Loucy (cell line): ENCODE data around the gene GSDME.

Source experiments
- H2AFZ ChIP-seq: fragments of 200-600 bp; sonication (generic); 2 replicates; pipeline ENCODE4 v1.6.0; 2016; ENCODE audit warnings: antibody characterized with exemption, mild to moderate bottlenecking, low read length, moderate library complexity
- H3F3A ChIP-seq: fragments of 200-600 bp; 2 replicates; pipeline ENCODE4 v1.6.0; 2016; ENCODE audit warnings: antibody characterized with exemption, low read depth, mild to moderate bottlenecking
- H3K27me3 ChIP-seq: fragments of 200-600 bp; sonication (generic); 2 replicates; pipeline ENCODE4 v1.6.1; 2014; ENCODE audit warnings: low read length, mild to moderate bottlenecking; ENCODE audit not compliant: insufficient read depth, poor library complexity, severe bottlenecking
- H3K36me3 ChIP-seq: fragments of 200-600 bp; sonication (generic); 2 replicates; pipeline ENCODE4 v1.6.1; 2016; ENCODE audit warnings: low read length; ENCODE audit not compliant: insufficient read depth
- H3K4me1 ChIP-seq: fragments of 200-600 bp; sonication (generic); 2 replicates; pipeline ENCODE4 v1.5.1; 2014; ENCODE audit warnings: low read length, mild to moderate bottlenecking; ENCODE audit not compliant: insufficient read depth, poor library complexity, severe bottlenecking
- H3K4me2 ChIP-seq: fragments of 200-600 bp; sonication (generic); 2 replicates; pipeline ENCODE4 v1.6.0; 2014; ENCODE audit warnings: antibody characterized with exemption, low read length, low read depth, mild to moderate bottlenecking; ENCODE audit not compliant: poor library complexity, severe bottlenecking
- H3K4me3 ChIP-seq: fragments of 200-600 bp; sonication (generic); 2 replicates; pipeline ENCODE4 v1.5.1; 2014; ENCODE audit warnings: low read length, mild to moderate bottlenecking, mixed read lengths; ENCODE audit not compliant: poor library complexity, severe bottlenecking
- H3K79me2 ChIP-seq: fragments of 200-600 bp; sonication (generic); 2 replicates; pipeline ENCODE4 v1.6.1; 2014; ENCODE audit warnings: low read length; ENCODE audit not compliant: insufficient read depth
- H3K9ac ChIP-seq: fragments of 200-600 bp; sonication (generic); 2 replicates; pipeline ENCODE4 v1.6.0; 2014; ENCODE audit warnings: mild to moderate bottlenecking, low read depth, low read length, moderate library complexity; ENCODE audit not compliant: poor library complexity, severe bottlenecking
- H3K9me2 ChIP-seq: fragments of 200-600 bp; sonication (generic); replicated peaks from 2 replicates; pipeline ENCODE4 v1.6.1; 2016; ENCODE audit warnings: low read depth, low read length, mixed read lengths
- H3K9me3 ChIP-seq: fragments of 200-600 bp; sonication (generic); 2 replicates; pipeline ENCODE4 v1.6.1; 2014; ENCODE audit warnings: mild to moderate bottlenecking, antibody characterized with exemption, low read length, low read depth; ENCODE audit not compliant: insufficient read depth
- H4K20me1 ChIP-seq: fragments of 200-600 bp; sonication (generic); 2 replicates; pipeline ENCODE4 v1.6.0; 2014; ENCODE audit warnings: antibody characterized with exemption, low read length, mild to moderate bottlenecking; ENCODE audit not compliant: insufficient read depth, poor library complexity, severe bottlenecking
- EZH2phosphoT487 ChIP-seq: fragments of 200-600 bp; IDR thresholded peaks from 2 replicates; pipeline ENCODE4 v1.6.1; 2018; ENCODE audit warnings: antibody characterized with exemption, mild to moderate bottlenecking, moderate library complexity, borderline replicate concordance
- TF ChIP-seq, protein P1 (sequence below): fragments of 200-600 bp; sonication (generic); conservative IDR thresholded peaks from 2 replicates; pipeline ENCODE4 v1.5.1; 2014; ENCODE audit warnings: mild to moderate bottlenecking, antibody characterized with exemption, low read length

Gene GSDME

DNA sequence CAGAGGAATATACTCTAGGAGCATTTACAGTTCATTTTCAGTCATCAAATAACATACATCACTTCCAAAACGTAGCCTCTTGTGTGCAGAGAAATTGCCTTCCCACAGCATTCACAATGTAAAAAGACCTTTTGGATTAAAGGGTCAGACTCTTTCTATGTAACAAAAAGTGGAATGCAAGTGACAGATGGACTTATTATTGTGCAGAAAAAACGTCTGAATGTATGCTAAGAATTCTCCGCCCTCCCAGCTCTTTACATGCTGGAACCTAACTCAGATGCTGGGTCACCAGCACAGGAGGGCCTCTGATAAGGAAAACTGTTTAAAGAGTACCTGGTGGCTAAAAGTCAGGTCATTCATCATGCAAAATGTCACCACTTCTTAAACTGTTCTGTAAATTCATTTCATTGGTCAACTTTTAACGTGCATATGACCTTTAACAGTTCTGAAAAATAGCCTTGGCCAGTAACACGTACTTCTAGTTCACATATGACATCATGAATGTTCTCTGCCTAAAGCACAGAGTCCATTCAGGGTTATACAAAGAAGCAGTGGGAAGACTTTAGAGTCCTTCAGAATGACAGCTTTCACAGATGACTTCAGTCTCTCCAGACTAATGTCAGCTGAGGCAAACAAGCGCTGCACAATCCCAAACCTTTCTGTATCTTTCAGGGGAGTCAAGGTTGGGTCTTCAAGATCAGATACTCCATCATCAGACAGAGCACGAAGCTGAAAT lies 58.6 kb downstream of the GSDME start:
- H4K20me1 ChIP-seq, result no peaks in the 10 kb centered on the region
- H2AFZ ChIP-seq, result no peak overlapping the region
- no peaks in the 10 kb centered on the region for H3F3A ChIP-seq
- H3K9me3 ChIP-seq, result no peaks in the 10 kb centered on the region
- TF ChIP-seq EZH2phosphoT487, result no peak
- TF ChIP-seq, protein P1, sequence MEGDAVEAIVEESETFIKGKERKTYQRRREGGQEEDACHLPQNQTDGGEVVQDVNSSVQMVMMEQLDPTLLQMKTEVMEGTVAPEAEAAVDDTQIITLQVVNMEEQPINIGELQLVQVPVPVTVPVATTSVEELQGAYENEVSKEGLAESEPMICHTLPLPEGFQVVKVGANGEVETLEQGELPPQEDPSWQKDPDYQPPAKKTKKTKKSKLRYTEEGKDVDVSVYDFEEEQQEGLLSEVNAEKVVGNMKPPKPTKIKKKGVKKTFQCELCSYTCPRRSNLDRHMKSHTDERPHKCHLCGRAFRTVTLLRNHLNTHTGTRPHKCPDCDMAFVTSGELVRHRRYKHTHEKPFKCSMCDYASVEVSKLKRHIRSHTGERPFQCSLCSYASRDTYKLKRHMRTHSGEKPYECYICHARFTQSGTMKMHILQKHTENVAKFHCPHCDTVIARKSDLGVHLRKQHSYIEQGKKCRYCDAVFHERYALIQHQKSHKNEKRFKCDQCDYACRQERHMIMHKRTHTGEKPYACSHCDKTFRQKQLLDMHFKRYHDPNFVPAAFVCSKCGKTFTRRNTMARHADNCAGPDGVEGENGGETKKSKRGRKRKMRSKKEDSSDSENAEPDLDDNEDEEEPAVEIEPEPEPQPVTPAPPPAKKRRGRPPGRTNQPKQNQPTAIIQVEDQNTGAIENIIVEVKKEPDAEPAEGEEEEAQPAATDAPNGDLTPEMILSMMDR, result no peak
- H3K27me3 ChIP-seq, result no peaks in the 10 kb centered on the region
- no peak overlapping the region for H3K4me2 ChIP-seq
- H3K4me3 ChIP-seq, result no peak overlapping the region
- no peaks in the 10 kb centered on the region; the same call in 1 of the 2 replicates for H3K36me3 ChIP-seq
- H3K79me2 ChIP-seq, result no peaks in the 10 kb centered on the region
- H3K9ac ChIP-seq, result no peak overlapping the region
- H3K9me2 ChIP-seq, result no peaks in the 10 kb centered on the region
- H3K4me1 ChIP-seq, result no peaks in the 10 kb centered on the region

DNA sequence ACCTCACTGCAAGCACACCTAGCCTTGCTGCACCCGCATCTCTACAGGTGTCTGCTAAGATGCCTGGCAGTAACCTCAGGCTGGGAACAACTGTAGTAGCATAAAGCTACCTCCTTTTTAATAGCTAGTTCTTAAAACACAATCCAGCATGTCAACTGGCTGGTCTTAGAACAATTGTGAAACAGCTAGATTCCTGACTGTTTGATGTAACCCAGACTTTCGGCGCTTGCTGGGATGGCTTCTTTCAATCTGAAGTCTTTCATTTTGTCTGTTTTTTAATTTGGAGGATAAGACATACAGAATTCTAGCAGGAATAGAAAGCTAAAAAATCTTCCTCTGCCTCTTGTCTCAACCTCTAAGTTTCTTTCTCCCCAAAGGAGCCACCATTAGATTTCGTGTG lies 59.8 kb downstream of the GSDME start:
- H3K4me1 ChIP-seq, result no peaks in the 10 kb centered on the region
- no peaks in the 10 kb centered on the region for H4K20me1 ChIP-seq
- H3K36me3 ChIP-seq, result no peaks in the 10 kb centered on the region; the same call in 1 of the 2 replicates
- no peak overlapping the region for H2AFZ ChIP-seq
- no peaks in the 10 kb centered on the region for H3K9me2 ChIP-seq
- H3K9me3 ChIP-seq, result no peaks in the 10 kb centered on the region
- TF ChIP-seq, protein P1, result no peak
- TF ChIP-seq EZH2phosphoT487, result no peak
- H3K9ac ChIP-seq, result no peak overlapping the region
- no peaks in the 10 kb centered on the region for H3K79me2 ChIP-seq
- no peaks in the 10 kb centered on the region for H3F3A ChIP-seq
- H3K27me3 ChIP-seq, result no peaks in the 10 kb centered on the region
- H3K4me3 ChIP-seq, result no peak overlapping the region
- no peak overlapping the region for H3K4me2 ChIP-seq

DNA sequence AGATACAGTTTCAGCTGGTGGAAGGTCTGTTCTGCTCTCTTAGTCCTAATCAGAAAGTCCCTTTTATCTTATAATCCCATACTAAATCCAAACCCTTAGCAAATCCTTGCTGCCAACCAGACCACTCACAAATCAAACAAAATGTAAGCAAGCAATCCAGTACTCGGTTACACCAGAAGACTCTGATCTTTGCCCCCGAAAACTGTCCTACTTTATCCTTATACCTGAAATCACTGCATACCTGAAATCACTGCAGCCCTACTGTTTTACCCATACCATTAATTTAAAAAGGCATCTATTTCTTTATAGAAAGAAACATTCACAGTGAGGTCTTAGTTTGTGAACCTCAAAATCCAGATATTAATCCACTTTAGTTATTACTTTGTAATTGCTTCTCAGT lies 64.7 kb downstream of the GSDME start:
- TF ChIP-seq, protein P1, result no peak
- no peak for TF ChIP-seq EZH2phosphoT487
- no peaks in the 10 kb centered on the region for H3K9me3 ChIP-seq
- no peaks in the 10 kb centered on the region; the same call in 1 of the 2 replicates for H3K36me3 ChIP-seq
- H3F3A ChIP-seq, result no peaks in the 10 kb centered on the region
- no peak overlapping the region for H3K4me2 ChIP-seq
- H4K20me1 ChIP-seq, result no peaks in the 10 kb centered on the region
- H3K27me3 ChIP-seq, result no peaks in the 10 kb centered on the region
- H3K79me2 ChIP-seq, result no peaks in the 10 kb centered on the region
- H3K4me3 ChIP-seq, result no peak overlapping the region
- H3K9ac ChIP-seq, result no peak overlapping the region
- H2AFZ ChIP-seq, result no peak overlapping the region
- H3K9me2 ChIP-seq, result no peaks in the 10 kb centered on the region
- H3K4me1 ChIP-seq, result no peaks in the 10 kb centered on the region
